DMS 273 (cell line): ENCODE results near the gene SYNGR1.

ENCODE experiments used
- DNase-seq: peaks from one replicate; lab custom pipeline; 2025; ENCODE audit not compliant: unreplicated experiment; lab: John Stamatoyannopoulos, UW

The SYNGR1 gene

GRCh38 chr22:39428597-39429071 lies 78.8 kb downstream of the SYNGR1 start:
- no peak for DNase-seq

GRCh38 chr22:39429186-39429585 lies 79.4 kb downstream of the SYNGR1 start:
- DNase-seq = no peak

- DNase-seq = no peak
Measured at GRCh38 chr22:39429916-39430575, 80.3 kb downstream of the SYNGR1 start.

- DNase-seq = no peak
Measured at GRCh38 chr22:39430576-39431150, 80.9 kb downstream of the SYNGR1 start.

- DNase-seq = no peak
Measured at GRCh38 chr22:39431216-39431801, 81.5 kb downstream of the SYNGR1 start.

- no peak for DNase-seq
Measured at GRCh38 chr22:39431821-39432251, 82.0 kb downstream of the SYNGR1 start.

GRCh38 chr22:39432361-39432811 lies 82.6 kb downstream of the SYNGR1 start:
- DNase-seq = no peak

GRCh38 chr22:39433476-39434242 lies 83.9 kb downstream of the SYNGR1 start:
- DNase-seq = no peak

GRCh38 chr22:39434243-39434653 lies 84.5 kb downstream of the SYNGR1 start:
- no peak for DNase-seq

GRCh38 chr22:39434721-39435120 lies 84.9 kb downstream of the SYNGR1 start:
- no peak for DNase-seq
